Loucy (cell line): ENCODE measurements around the gene RBM15B.

Experiments used
- H2AFZ ChIP-seq: fragments of 200-600 bp; sonication (generic); 2 replicates; pipeline ENCODE4 v1.6.0; 2016; ENCODE audit warnings: antibody characterized with exemption, mild to moderate bottlenecking, low read length, moderate library complexity
- H3F3A ChIP-seq: fragments of 200-600 bp; 2 replicates; pipeline ENCODE4 v1.6.0; 2016; ENCODE audit warnings: antibody characterized with exemption, low read depth, mild to moderate bottlenecking
- H3K27me3 ChIP-seq: fragments of 200-600 bp; sonication (generic); 2 replicates; pipeline ENCODE4 v1.6.1; 2014; ENCODE audit warnings: low read length, mild to moderate bottlenecking; ENCODE audit not compliant: insufficient read depth, poor library complexity, severe bottlenecking
- H3K36me3 ChIP-seq: fragments of 200-600 bp; sonication (generic); 2 replicates; pipeline ENCODE4 v1.6.1; 2016; ENCODE audit warnings: low read length; ENCODE audit not compliant: insufficient read depth
- H3K4me1 ChIP-seq: fragments of 200-600 bp; sonication (generic); 2 replicates; pipeline ENCODE4 v1.5.1; 2014; ENCODE audit warnings: low read length, mild to moderate bottlenecking; ENCODE audit not compliant: insufficient read depth, poor library complexity, severe bottlenecking
- H3K4me2 ChIP-seq: fragments of 200-600 bp; sonication (generic); 2 replicates; pipeline ENCODE4 v1.6.0; 2014; ENCODE audit warnings: antibody characterized with exemption, low read length, low read depth, mild to moderate bottlenecking; ENCODE audit not compliant: poor library complexity, severe bottlenecking
- H3K4me3 ChIP-seq: fragments of 200-600 bp; sonication (generic); 2 replicates; pipeline ENCODE4 v1.5.1; 2014; ENCODE audit warnings: low read length, mild to moderate bottlenecking, mixed read lengths; ENCODE audit not compliant: poor library complexity, severe bottlenecking
- H3K79me2 ChIP-seq: fragments of 200-600 bp; sonication (generic); 2 replicates; pipeline ENCODE4 v1.6.1; 2014; ENCODE audit warnings: low read length; ENCODE audit not compliant: insufficient read depth
- H3K9ac ChIP-seq: fragments of 200-600 bp; sonication (generic); 2 replicates; pipeline ENCODE4 v1.6.0; 2014; ENCODE audit warnings: mild to moderate bottlenecking, low read depth, low read length, moderate library complexity; ENCODE audit not compliant: poor library complexity, severe bottlenecking
- H3K9me2 ChIP-seq: fragments of 200-600 bp; sonication (generic); replicated peaks from 2 replicates; pipeline ENCODE4 v1.6.1; 2016; ENCODE audit warnings: low read depth, low read length, mixed read lengths
- H3K9me3 ChIP-seq: fragments of 200-600 bp; sonication (generic); 2 replicates; pipeline ENCODE4 v1.6.1; 2014; ENCODE audit warnings: mild to moderate bottlenecking, antibody characterized with exemption, low read length, low read depth; ENCODE audit not compliant: insufficient read depth
- H4K20me1 ChIP-seq: fragments of 200-600 bp; sonication (generic); 2 replicates; pipeline ENCODE4 v1.6.0; 2014; ENCODE audit warnings: antibody characterized with exemption, low read length, mild to moderate bottlenecking; ENCODE audit not compliant: insufficient read depth, poor library complexity, severe bottlenecking
- EZH2phosphoT487 ChIP-seq: fragments of 200-600 bp; IDR thresholded peaks from 2 replicates; pipeline ENCODE4 v1.6.1; 2018; ENCODE audit warnings: antibody characterized with exemption, mild to moderate bottlenecking, moderate library complexity, borderline replicate concordance
- TF ChIP-seq, protein P1 (sequence below): fragments of 200-600 bp; sonication (generic); conservative IDR thresholded peaks from 2 replicates; pipeline ENCODE4 v1.5.1; 2014; ENCODE audit warnings: mild to moderate bottlenecking, antibody characterized with exemption, low read length

The RBM15B gene

DNA sequence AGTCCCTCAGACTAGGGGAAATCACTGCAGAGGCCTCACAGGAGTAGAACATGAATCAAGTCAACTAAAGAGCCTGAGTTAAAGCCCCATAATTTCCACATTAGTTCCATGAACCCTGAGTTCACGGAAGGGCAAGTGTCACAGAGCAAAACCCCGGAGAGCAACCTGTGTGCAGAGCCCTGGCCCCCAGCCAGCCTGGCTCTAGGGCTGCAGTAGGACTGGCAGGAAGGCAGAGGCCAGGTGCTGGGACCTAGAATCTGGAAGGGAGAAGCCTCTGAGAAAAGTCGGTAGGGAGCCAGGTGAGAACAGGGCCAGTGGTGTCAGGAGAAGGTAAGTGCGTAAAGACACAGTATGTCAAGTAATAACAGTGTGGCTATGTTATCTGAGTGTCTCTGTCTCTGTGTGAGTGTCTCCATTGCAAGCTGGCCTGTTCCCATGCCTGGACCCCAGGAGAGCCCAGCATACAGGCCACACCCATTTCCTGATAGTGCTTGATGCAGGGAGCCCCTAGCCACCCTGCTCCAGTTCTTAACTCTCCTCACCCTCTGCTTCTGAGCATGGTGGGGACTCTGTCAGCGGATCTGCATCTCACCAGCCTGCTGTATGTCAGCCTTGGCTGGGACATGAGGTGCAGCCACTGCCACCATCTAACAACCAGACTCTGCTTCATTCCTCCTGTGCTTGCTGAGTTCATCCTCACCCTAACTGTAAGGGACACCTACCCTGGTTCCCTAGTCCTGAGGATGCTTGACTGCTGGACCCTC lies 17.2 kb upstream of the RBM15B start:
- Histone ChIP-seq H3K4me1 (peaks cover under 1% of the 10 kb centered on the region), H3K4me3 (no peak overlapping the region), H4K20me1 (no peaks in the 10 kb centered on the region), H3K9me2 (no peaks in the 10 kb centered on the region), H3K4me2 (no peak overlapping the region), H3K36me3 (no peaks in the 10 kb centered on the region), H3F3A (no peaks in the 10 kb centered on the region), H3K9ac (no peak overlapping the region), H3K79me2 (no peaks in the 10 kb centered on the region), H3K9me3 (no peaks in the 10 kb centered on the region), H3K27me3 (no peaks in the 10 kb centered on the region), H2AFZ (no peak overlapping the region)
- TF ChIP-seq, protein P1, sequence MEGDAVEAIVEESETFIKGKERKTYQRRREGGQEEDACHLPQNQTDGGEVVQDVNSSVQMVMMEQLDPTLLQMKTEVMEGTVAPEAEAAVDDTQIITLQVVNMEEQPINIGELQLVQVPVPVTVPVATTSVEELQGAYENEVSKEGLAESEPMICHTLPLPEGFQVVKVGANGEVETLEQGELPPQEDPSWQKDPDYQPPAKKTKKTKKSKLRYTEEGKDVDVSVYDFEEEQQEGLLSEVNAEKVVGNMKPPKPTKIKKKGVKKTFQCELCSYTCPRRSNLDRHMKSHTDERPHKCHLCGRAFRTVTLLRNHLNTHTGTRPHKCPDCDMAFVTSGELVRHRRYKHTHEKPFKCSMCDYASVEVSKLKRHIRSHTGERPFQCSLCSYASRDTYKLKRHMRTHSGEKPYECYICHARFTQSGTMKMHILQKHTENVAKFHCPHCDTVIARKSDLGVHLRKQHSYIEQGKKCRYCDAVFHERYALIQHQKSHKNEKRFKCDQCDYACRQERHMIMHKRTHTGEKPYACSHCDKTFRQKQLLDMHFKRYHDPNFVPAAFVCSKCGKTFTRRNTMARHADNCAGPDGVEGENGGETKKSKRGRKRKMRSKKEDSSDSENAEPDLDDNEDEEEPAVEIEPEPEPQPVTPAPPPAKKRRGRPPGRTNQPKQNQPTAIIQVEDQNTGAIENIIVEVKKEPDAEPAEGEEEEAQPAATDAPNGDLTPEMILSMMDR = no peak
- TF ChIP-seq EZH2phosphoT487 = no peak

DNA sequence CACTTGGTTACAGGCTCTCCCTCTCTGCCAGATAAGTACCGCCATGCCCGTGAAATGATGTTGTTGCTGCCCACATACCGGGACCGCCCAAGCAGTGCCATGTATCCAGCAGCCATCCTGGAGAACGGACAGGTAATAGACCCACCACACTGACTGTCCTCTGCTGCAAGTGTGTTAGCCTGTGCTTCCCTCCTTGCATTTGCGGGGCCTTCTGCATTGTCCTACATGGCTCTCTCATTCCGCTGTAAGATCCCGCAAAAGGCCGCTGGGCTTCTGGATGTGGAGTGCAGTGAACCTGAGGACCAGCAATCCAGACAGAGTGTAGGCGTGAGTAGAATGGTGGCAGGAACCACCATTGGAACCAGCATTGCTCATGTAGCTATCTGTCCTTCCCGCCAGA lies 16.6 kb upstream of the RBM15B start:
- H3K27me3 ChIP-seq = no peaks in the 10 kb centered on the region
- no peaks in the 10 kb centered on the region for H4K20me1 ChIP-seq
- TF ChIP-seq, protein P1 = no peak
- no peak for TF ChIP-seq EZH2phosphoT487
- no peaks in the 10 kb centered on the region for H3F3A ChIP-seq
- H3K4me3 ChIP-seq = no peak overlapping the region
- H3K79me2 ChIP-seq = no peaks in the 10 kb centered on the region
- peaks cover 7% of the 10 kb centered on the region for H3K4me1 ChIP-seq
- H3K4me2 ChIP-seq = no peak overlapping the region
- H3K9me3 ChIP-seq = no peaks in the 10 kb centered on the region
- H2AFZ ChIP-seq = no peak overlapping the region
- H3K36me3 ChIP-seq = no peaks in the 10 kb centered on the region
- H3K9me2 ChIP-seq = no peaks in the 10 kb centered on the region
- no peak overlapping the region for H3K9ac ChIP-seq

DNA sequence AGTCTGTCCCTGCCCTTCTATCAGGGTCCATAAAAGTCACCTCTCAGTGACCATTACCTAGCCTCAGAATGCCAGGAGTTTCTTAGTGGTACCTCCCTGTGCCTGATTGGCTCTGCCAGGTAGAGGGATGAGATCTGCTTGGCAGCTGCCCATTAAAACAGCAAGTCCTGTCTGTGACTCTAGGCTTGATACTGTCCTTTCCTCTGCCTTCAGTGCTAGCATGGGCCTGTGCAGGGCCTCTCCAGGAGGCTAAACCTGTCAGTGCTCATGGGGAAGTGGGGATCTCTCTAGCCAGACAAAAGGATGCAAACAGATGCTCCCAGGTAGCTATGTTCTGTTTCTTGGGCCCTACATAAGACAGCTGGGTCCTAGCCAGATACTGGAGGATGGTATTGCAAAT lies 15.9 kb upstream of the RBM15B start:
- no peaks in the 10 kb centered on the region for H3K9me3 ChIP-seq
- H3K4me2 ChIP-seq = no peak overlapping the region
- no peaks in the 10 kb centered on the region for H3K27me3 ChIP-seq
- H3K79me2 ChIP-seq = no peaks in the 10 kb centered on the region
- no peak overlapping the region for H3K4me3 ChIP-seq
- no peaks in the 10 kb centered on the region for H3F3A ChIP-seq
- no peaks in the 10 kb centered on the region for H3K9me2 ChIP-seq
- TF ChIP-seq, protein P1 = no peak
- no peak for TF ChIP-seq EZH2phosphoT487
- peaks cover 10% of the 10 kb centered on the region for H3K4me1 ChIP-seq
- no peak overlapping the region for H3K9ac ChIP-seq
- no peaks in the 10 kb centered on the region for H3K36me3 ChIP-seq
- no peak overlapping the region for H2AFZ ChIP-seq
- H4K20me1 ChIP-seq = no peaks in the 10 kb centered on the region
